Upper lobe of left lung (tissue), 4 donors: ENCODE measurements around the gene CCDC174.

ENCODE experiments used
- CTCF ChIP-seq, 6 experiments: fragments of 450-650 bp in 4 of 6; fragments of 200-600 bp in 2 of 6; sonication (generic) in 2 of 6; IDR thresholded peaks; one replicate each; pipeline ENCODE4 v1.5.1; 2016 to 2019; ENCODE audit warnings: antibody characterized with exemption in 6 of 6
- POLR2A ChIP-seq, 4 donors: fragments of 450-650 bp; IDR thresholded peaks; one replicate each; pipeline ENCODE4 v1.5.1; 2016 to 2017; ENCODE audit warnings: antibody characterized with exemption in 4 of 4, mild to moderate bottlenecking in 2 of 4

DNA sequence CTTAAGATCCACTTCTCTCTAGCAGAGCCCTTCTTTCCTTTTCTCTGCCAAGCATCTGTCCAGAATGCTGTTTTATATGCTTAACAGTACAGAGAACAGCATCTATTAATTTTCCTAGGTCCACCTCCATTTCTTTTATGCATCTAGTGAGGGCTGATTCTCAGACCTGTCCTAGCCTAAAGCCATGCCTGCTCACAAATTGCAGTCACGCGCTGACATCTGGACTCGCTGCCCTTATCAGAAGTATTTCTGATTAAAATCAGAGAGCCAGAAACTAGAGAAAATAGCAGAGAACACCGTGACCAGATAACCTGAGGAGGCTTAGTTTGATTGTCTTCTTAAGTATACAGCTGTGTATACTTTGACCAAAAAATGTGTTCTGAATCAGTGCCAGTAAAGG lies 25.3 kb downstream of the CCDC174 start:
- TF ChIP-seq CTCF (IDR thresholded peaks at IDR 0.05) (no peak), POLR2A (IDR thresholded peaks at IDR 0.05) (no peak)
